BE2C (cell line): ENCODE measurements around the gene CREB5.
A peak's percentile ranks its signal among the peaks of the same experiment; 100 is the strongest.

Source experiments
- DNase-seq: peaks from one replicate; pipeline ENCODE4 v3.0.0-alpha.2; 2020
- H3K27me3 ChIP-seq: fragments of 250-450 bp; sonication (Bioruptor Pico); 2 replicates; pipeline ENCODE4 v1.5.1; 2020; ENCODE audit warnings: mild to moderate bottlenecking
- H3K36me3 ChIP-seq: fragments of 250-450 bp; sonication (Bioruptor Pico); 2 replicates; pipeline ENCODE4 v1.5.1; 2020; ENCODE audit warnings: mild to moderate bottlenecking
- H3K4me1 ChIP-seq: fragments of 250-450 bp; sonication (Bioruptor Pico); 2 replicates; pipeline ENCODE4 v1.5.1; 2020
- H3K4me3 ChIP-seq: 2 replicates; pipeline ENCODE4 v1.5.1; 2011; ENCODE audit warnings: low read depth, low read length
- H3K9me3 ChIP-seq: fragments of 250-450 bp; sonication (Bioruptor Pico); 2 replicates; pipeline ENCODE4 v1.5.1; 2020
- CTCF ChIP-seq: IDR thresholded peaks from 2 replicates; pipeline ENCODE4 v1.5.1; 2012; ENCODE audit warnings: mild to moderate bottlenecking, low read depth, low read length

CREB5 gene

GRCh38 chr7:28800150-28800549 is 387.8 kb downstream of the CREB5 start:
- no peak for DNase-seq
- Histone ChIP-seq H3K4me1 (peaks cover 3% of the 10 kb centered on the region; the same call in 1 of the 2 replicates), H3K27me3 (no peaks in the 10 kb centered on the region), H3K36me3 (no peaks in the 10 kb centered on the region), H3K9me3 (no peaks in the 10 kb centered on the region), H3K4me3 (no peak overlapping the region)
- no peak for TF ChIP-seq CTCF

GRCh38 chr7:28802450-28802849 is 390.1 kb downstream of the CREB5 start:
- H3K9me3 ChIP-seq = no peaks in the 10 kb centered on the region
- peaks cover 3% of the 10 kb centered on the region; the same call in 1 of the 2 replicates for H3K4me1 ChIP-seq
- H3K4me3 ChIP-seq = no peak overlapping the region; the same call in 1 of the 2 replicates
- peak; percentile 65 for DNase-seq
- TF ChIP-seq CTCF = no peak
- H3K36me3 ChIP-seq = no peaks in the 10 kb centered on the region
- H3K27me3 ChIP-seq = no peaks in the 10 kb centered on the region

GRCh38 chr7:28804157-28804556 is 391.8 kb downstream of the CREB5 start:
- H3K27me3 ChIP-seq = no peaks in the 10 kb centered on the region
- H3K9me3 ChIP-seq = no peaks in the 10 kb centered on the region
- no peaks in the 10 kb centered on the region for H3K36me3 ChIP-seq
- H3K4me3 ChIP-seq = no peak overlapping the region
- DNase-seq = no peak
- no peak for TF ChIP-seq CTCF
- H3K4me1 ChIP-seq = peaks cover 3% of the 10 kb centered on the region; the same call in 1 of the 2 replicates

GRCh38 chr7:28804990-28805389 is 392.7 kb downstream of the CREB5 start:
- no peaks in the 10 kb centered on the region for H3K36me3 ChIP-seq
- no peaks in the 10 kb centered on the region for H3K9me3 ChIP-seq
- no peaks in the 10 kb centered on the region for H3K27me3 ChIP-seq
- H3K4me1 ChIP-seq = peaks cover 3% of the 10 kb centered on the region; the same call in 1 of the 2 replicates
- TF ChIP-seq CTCF = no peak
- no peak for DNase-seq
- H3K4me3 ChIP-seq = no peak overlapping the region

- DNase-seq = no peak
- peaks cover 3% of the 10 kb centered on the region; the same call in 1 of the 2 replicates for H3K4me1 ChIP-seq
Measured at GRCh38 chr7:28806841-28807240, 394.5 kb downstream of the CREB5 start.

More at GRCh38 chr7:28806841-28807240, 394.5 kb downstream of the CREB5 start:
- Histone ChIP-seq H3K4me3 (no peak overlapping the region), H3K36me3 (no peaks in the 10 kb centered on the region), H3K9me3 (no peaks in the 10 kb centered on the region), H3K27me3 (no peaks in the 10 kb centered on the region)
- TF ChIP-seq CTCF = no peak
